Breast epithelium (tissue), 3 donors: ENCODE results near the gene VAV3.

Source experiments
- POLR2A ChIP-seq: fragments of 450-650 bp; IDR thresholded peaks from one replicate; pipeline ENCODE4 v1.6.1; 2016; ENCODE audit warnings: antibody characterized with exemption, mild to moderate bottlenecking, moderate library complexity
- POLR2AphosphoS5 ChIP-seq, 3 donors: sonication (generic); formaldehyde crosslinking; IDR thresholded peaks; one replicate each; pipeline ENCODE4 v1.6.1; 2017; ENCODE audit warnings: antibody characterized with exemption in 3 of 3
- TF ChIP-seq, protein P1 (sequence below), 3 donors: fragments of 450-650 bp; IDR thresholded peaks; one replicate each; pipeline ENCODE4 v1.5.1; 2016 to 2017; ENCODE audit warnings: antibody characterized with exemption in 3 of 3, mild to moderate bottlenecking in 3 of 3, moderate library complexity in 3 of 3

DNA sequence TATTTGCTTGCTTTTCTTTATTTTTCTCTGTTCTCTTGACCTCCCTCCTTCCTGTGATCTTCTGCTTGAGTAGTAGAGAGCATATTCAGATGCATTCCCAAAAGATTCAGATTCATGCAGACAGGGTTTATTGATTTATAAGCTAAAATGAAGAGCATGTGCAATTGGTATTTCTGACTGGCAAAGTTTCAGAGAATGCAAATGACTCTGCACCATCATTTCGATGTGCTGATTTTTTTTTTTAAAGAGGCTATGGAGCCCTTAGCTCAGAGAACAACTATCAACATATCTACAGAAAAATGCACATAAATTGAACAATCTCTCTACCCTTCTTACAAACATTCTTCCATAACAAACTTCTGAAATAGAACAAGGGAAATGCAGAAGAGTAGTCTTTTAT is 312.0 kb downstream of the VAV3 start:
- no peak for TF ChIP-seq POLR2AphosphoS5 (IDR thresholded peaks at IDR 0.05)
- TF ChIP-seq, protein P1, sequence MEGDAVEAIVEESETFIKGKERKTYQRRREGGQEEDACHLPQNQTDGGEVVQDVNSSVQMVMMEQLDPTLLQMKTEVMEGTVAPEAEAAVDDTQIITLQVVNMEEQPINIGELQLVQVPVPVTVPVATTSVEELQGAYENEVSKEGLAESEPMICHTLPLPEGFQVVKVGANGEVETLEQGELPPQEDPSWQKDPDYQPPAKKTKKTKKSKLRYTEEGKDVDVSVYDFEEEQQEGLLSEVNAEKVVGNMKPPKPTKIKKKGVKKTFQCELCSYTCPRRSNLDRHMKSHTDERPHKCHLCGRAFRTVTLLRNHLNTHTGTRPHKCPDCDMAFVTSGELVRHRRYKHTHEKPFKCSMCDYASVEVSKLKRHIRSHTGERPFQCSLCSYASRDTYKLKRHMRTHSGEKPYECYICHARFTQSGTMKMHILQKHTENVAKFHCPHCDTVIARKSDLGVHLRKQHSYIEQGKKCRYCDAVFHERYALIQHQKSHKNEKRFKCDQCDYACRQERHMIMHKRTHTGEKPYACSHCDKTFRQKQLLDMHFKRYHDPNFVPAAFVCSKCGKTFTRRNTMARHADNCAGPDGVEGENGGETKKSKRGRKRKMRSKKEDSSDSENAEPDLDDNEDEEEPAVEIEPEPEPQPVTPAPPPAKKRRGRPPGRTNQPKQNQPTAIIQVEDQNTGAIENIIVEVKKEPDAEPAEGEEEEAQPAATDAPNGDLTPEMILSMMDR (IDR thresholded peaks at IDR 0.05), result no peak
- TF ChIP-seq POLR2A, result no peak
